WTC11 (cell line): ENCODE results near the gene FIGNL2. TPM values are rescaled to one million over a fixed set of nuclear protein-coding genes. Genes with fewer than 3 reads are reported as not detected.

Source experiments
- ATAC-seq: fragments of 200-7000 bp; cut with Tn5 transposase; 2 replicates; pipeline ENCODE4 v1.10.0; 2021; ENCODE audit warnings: mild to moderate bottlenecking, moderate library complexity
- CTCF ChIA-PET: fragments of 300-600 bp; sonication (Branson Sonifier 250); formaldehyde crosslinking; loops from one replicate; lab custom pipeline; 2021; ENCODE audit warnings: antibody characterized with exemption; lab: Charles Lee
- POLR2A ChIA-PET: fragments of 350-600 bp; sonication (Branson Sonifier 250); formaldehyde crosslinking; loops from one replicate; lab custom pipeline; 2021; ENCODE audit warnings: antibody characterized with exemption; lab: Charles Lee
- DNase-seq: peaks from one replicate; pipeline ENCODE4 v3.0.0; 2021; ENCODE audit warnings: low spot score
- H3K27ac Mint-ChIP-seq: 2 replicates; pipeline ENCODE4 v1.8.0; 2021; ENCODE audit warnings: mixed read lengths
- H3K27me3 Mint-ChIP-seq: 2 replicates; pipeline ENCODE4 v1.8.0; 2021; ENCODE audit warnings: low read depth, mild to moderate bottlenecking, moderate library complexity, mixed read lengths
- H3K36me3 Mint-ChIP-seq: 2 replicates; pipeline ENCODE4 v1.8.0; 2021; ENCODE audit warnings: mixed read lengths
- H3K4me1 Mint-ChIP-seq: 2 replicates; pipeline ENCODE4 v1.8.0; 2022; ENCODE audit warnings: mixed read lengths
- H3K4me3 Mint-ChIP-seq: 2 replicates; pipeline ENCODE4 v1.8.0; 2021; ENCODE audit warnings: mild to moderate bottlenecking, moderate library complexity, mixed read lengths
- H3K9me3 Mint-ChIP-seq: 2 replicates; pipeline ENCODE4 v1.8.0; 2021; ENCODE audit warnings: mixed read lengths
- AFF4 ChIP-seq: sonication (generic); formaldehyde crosslinking; IDR thresholded peaks from 2 replicates; pipeline ENCODE4 v1.8.1; 2023; ENCODE audit warnings: mild to moderate bottlenecking, missing genetic modification reagents, borderline replicate concordance
- ATF6 ChIP-seq: sonication (generic); formaldehyde crosslinking; IDR thresholded peaks from 2 replicates; pipeline ENCODE4 v1.8.1; 2023; ENCODE audit warnings: mild to moderate bottlenecking, missing genetic modification reagents
- CBFB ChIP-seq: sonication (generic); formaldehyde crosslinking; IDR thresholded peaks from 2 replicates; pipeline ENCODE4 v1.8.1; 2022; ENCODE audit warnings: mild to moderate bottlenecking, low read depth, missing genetic modification reagents
- CDX4 ChIP-seq: fragments of 250-450 bp; sonication (Bioruptor Pico); IDR thresholded peaks from 2 replicates; pipeline ENCODE4 v1.9.0; 2021; ENCODE audit warnings: moderate library complexity, mild to moderate bottlenecking, inconsistent platforms, borderline replicate concordance
- CTCF ChIP-seq: fragments of 200-600 bp; IDR thresholded peaks from 2 replicates; pipeline ENCODE4 v1.8.0; 2022; ENCODE audit warnings: antibody characterized with exemption
- FOXP1 ChIP-seq: sonication (generic); formaldehyde crosslinking; IDR thresholded peaks from 2 replicates; pipeline ENCODE4 v1.8.0; 2022; ENCODE audit warnings: missing genetic modification reagents, mild to moderate bottlenecking, moderate library complexity, borderline replicate concordance
- FOXP4 ChIP-seq: sonication (generic); formaldehyde crosslinking; IDR thresholded peaks from 2 replicates; pipeline ENCODE4 v1.8.0; 2022; ENCODE audit warnings: mild to moderate bottlenecking, missing genetic modification reagents
- IRF1 ChIP-seq: sonication (generic); formaldehyde crosslinking; IDR thresholded peaks from 2 replicates; pipeline ENCODE4 v1.8.0; 2023; ENCODE audit warnings: missing genetic modification reagents
- IRF2 ChIP-seq: sonication (generic); formaldehyde crosslinking; IDR thresholded peaks from 2 replicates; pipeline ENCODE4 v1.8.0; 2022; ENCODE audit warnings: low read depth, missing genetic modification reagents, borderline replicate concordance
- JAZF1 ChIP-seq: fragments of 250-450 bp; sonication (Bioruptor Pico); IDR thresholded peaks from 2 replicates; pipeline ENCODE4 v1.9.0; 2021; ENCODE audit warnings: moderate library complexity, mild to moderate bottlenecking, inconsistent platforms
- NR1H2 ChIP-seq: sonication (generic); formaldehyde crosslinking; IDR thresholded peaks from 2 replicates; pipeline ENCODE4 v1.9.0; 2021; ENCODE audit warnings: mild to moderate bottlenecking, moderate library complexity, missing genetic modification reagents
- PRDM15 ChIP-seq: sonication (generic); formaldehyde crosslinking; IDR thresholded peaks from 2 replicates; pipeline ENCODE4 v1.8.0; 2022; ENCODE audit warnings: missing genetic modification reagents
- PRRX2 ChIP-seq: fragments of 250-450 bp; sonication (Bioruptor Pico); IDR thresholded peaks from 2 replicates; pipeline ENCODE4 v1.8.0; 2021; ENCODE audit warnings: mild to moderate bottlenecking
- SOX15 ChIP-seq: fragments of 250-450 bp; sonication (Bioruptor Pico); IDR thresholded peaks from 2 replicates; pipeline ENCODE4 v1.9.0; 2021; ENCODE audit warnings: mild to moderate bottlenecking
- TP53 ChIP-seq: sonication (generic); formaldehyde crosslinking; IDR thresholded peaks from 2 replicates; pipeline ENCODE4 v1.8.1; 2023; ENCODE audit warnings: mild to moderate bottlenecking, missing genetic modification reagents
- ZBTB43 ChIP-seq: sonication (generic); formaldehyde crosslinking; IDR thresholded peaks from 2 replicates; pipeline ENCODE4 v1.8.1; 2023; ENCODE audit warnings: mild to moderate bottlenecking, missing genetic modification reagents
- ZNF121 ChIP-seq: sonication (generic); formaldehyde crosslinking; IDR thresholded peaks from 2 replicates; pipeline ENCODE4 v1.8.0; 2023; ENCODE audit warnings: missing genetic modification reagents
- ZNF232 ChIP-seq: sonication (generic); formaldehyde crosslinking; IDR thresholded peaks from 2 replicates; pipeline ENCODE4 v1.8.0; 2022; ENCODE audit warnings: mild to moderate bottlenecking, missing genetic modification reagents
- ZNF416 ChIP-seq: fragments of 250-450 bp; sonication (Bioruptor Pico); IDR thresholded peaks from 2 replicates; pipeline ENCODE4 v1.9.0; 2021; ENCODE audit warnings: mild to moderate bottlenecking, inconsistent platforms
- ZNF671 ChIP-seq: fragments of 250-450 bp; sonication (Bioruptor Pico); IDR thresholded peaks from 2 replicates; pipeline ENCODE4 v1.8.0; 2021; ENCODE audit warnings: mild to moderate bottlenecking
- total RNA-seq: library from RNA; stranded (reverse); gene quantifications from 3 replicates; pipeline ENCODE4 v1.2.3, GENCODE V29; 2021

The FIGNL2 gene
- total RNA-seq, 1 experiment from 2014 or later: 9.9 TPM

GRCh38 chr12:51785906-51786305, 62.6 kb downstream of the FIGNL2 start (continued):
- TF ChIP-seq PRDM15 (CRISPR knock-in tag): no peak
- no peak for TF ChIP-seq ZNF671 (CRISPR knock-in tag)
- TF ChIP-seq ZBTB43 (CRISPR knock-in tag): no peak
- no peak for TF ChIP-seq CBFB

- CTCF ChIA-PET: interaction anchor here (2.0 kb wide), 1 partner anchor 29 kb away, joined by 7 read pairs; a partner anchor contains a TSS
- H3K9me3 Mint-ChIP-seq: no peaks in the 10 kb centered on the region
Measured at GRCh38 chr12:51784688-51785087, 63.8 kb downstream of the FIGNL2 start.

More at GRCh38 chr12:51784688-51785087, 63.8 kb downstream of the FIGNL2 start:
- no peaks in the 10 kb centered on the region for H3K4me1 Mint-ChIP-seq
- peaks cover 5% of the 10 kb centered on the region; the same call in 1 of the 2 replicates for H3K36me3 Mint-ChIP-seq
- DNase-seq: no peak
- no peak overlapping the region for H3K4me3 Mint-ChIP-seq
- no peaks in the 10 kb centered on the region for H3K27me3 Mint-ChIP-seq
- no peak overlapping the region for H3K27ac Mint-ChIP-seq
- POLR2A ChIA-PET: no interaction called here
- TF ChIP-seq ATF6 (CRISPR knock-in tag): no peak
- no peak for TF ChIP-seq IRF2 (CRISPR knock-in tag)
- TF ChIP-seq TP53: no peak
- TF ChIP-seq PRRX2 (CRISPR knock-in tag): no peak
- TF ChIP-seq ZNF416 (CRISPR knock-in tag): no peak
- no peak for TF ChIP-seq IRF1 (CRISPR knock-in tag)
- no peak for TF ChIP-seq SOX15 (CRISPR knock-in tag)
- no peak for TF ChIP-seq CTCF
- TF ChIP-seq ZNF121: no peak
- no peak for TF ChIP-seq JAZF1 (CRISPR knock-in tag)
- no peak for TF ChIP-seq NR1H2 (CRISPR knock-in tag)
- TF ChIP-seq AFF4: no peak
- TF ChIP-seq FOXP1 (CRISPR knock-in tag): no peak
- no peak for TF ChIP-seq FOXP4 (CRISPR knock-in tag)
- no peak for TF ChIP-seq ZNF232
- no peak for TF ChIP-seq CDX4 (CRISPR knock-in tag)
- TF ChIP-seq, all 79 proteins: peak for 0
- ATAC-seq: no peak
